HAP-1 (cell line): ENCODE measurements around the gene APOF.
"Not testable (repeated sequence)": the region's sequence is repeated elsewhere in the genome, so short reads cannot be mapped to it uniquely, and the experiment has no call there.

Experiments
- DNase-seq, 2 experiments: peaks; one replicate each; pipeline ENCODE4 v3.0.0-alpha.2; 2016 to 2020; ENCODE audit warnings: low spot score in 2 of 2
- H3K27me3 ChIP-seq: fragments of 250-450 bp; sonication (Bioruptor Pico); 2 replicates; pipeline ENCODE4 v1.5.1; 2020; ENCODE audit warnings: low read depth, mild to moderate bottlenecking, moderate library complexity
- H3K36me3 ChIP-seq: fragments of 250-450 bp; sonication (Bioruptor Pico); replicated peaks from 2 replicates; pipeline ENCODE4 v1.5.1; 2020; ENCODE audit warnings: mild to moderate bottlenecking
- H3K4me1 ChIP-seq: fragments of 250-450 bp; sonication (Bioruptor Pico); 2 replicates; pipeline ENCODE4 v1.5.1; 2020; ENCODE audit warnings: mild to moderate bottlenecking
- H3K4me3 ChIP-seq: fragments of 250-450 bp; sonication (Bioruptor Pico); 2 replicates; pipeline ENCODE4 v1.5.1; 2020; ENCODE audit warnings: mild to moderate bottlenecking, moderate library complexity
- H3K9me3 ChIP-seq: fragments of 250-450 bp; sonication (Bioruptor Pico); 2 replicates; pipeline ENCODE4 v1.5.1; 2020; ENCODE audit warnings: mild to moderate bottlenecking, moderate library complexity
- in situ Hi-C: fragments of 300-500 bp; cut with MboI; formaldehyde crosslinking; loops from 3 replicates; pipeline ENCODE4 v1.14.3; 2020; ENCODE audit warnings: low sequenced_read_pairs, inconsistent platforms, mixed read lengths

Gene APOF

DNA sequence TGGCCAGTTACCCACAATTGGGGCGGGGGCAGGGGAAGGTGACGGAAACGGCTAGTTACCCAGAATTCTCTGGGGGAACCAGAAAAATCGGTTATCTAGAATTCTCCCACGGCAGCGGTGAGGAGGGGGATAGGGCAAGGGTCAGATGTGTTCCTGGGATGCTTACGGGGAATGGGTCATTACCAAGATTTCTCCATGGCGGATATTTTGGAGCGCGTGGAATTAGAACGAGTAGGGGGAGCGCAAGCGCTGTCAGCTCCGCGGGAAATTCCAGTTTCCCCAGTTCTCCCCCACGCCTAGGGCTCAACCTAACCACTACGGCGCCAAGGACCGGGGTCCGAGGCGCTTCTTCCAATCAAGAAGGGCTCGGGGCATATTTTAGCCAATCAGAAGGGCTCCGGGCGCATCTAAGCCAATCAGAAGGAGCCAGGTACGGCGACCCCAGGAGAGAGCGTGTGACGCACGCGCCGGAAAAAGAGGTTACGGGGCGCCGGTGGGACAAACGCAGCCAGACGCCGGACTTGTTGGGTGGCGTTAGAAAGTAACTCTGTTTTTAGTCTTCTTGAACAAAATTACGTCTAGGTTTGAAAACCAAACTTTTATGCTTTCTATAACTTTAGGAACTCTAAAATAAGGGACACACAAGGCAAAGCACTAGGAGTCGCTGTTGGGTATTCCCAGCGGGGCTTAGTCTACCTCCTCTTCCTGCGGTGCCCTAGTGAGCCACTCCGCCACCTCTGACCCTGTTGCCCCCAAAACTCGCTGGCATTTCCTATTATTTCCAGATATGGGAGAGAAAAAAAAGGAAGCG, 28.8 kb downstream of the APOF start, which contains the start of gene PAN2:
TSS of gene PAN2 (minus strand) at position 322 of the 811 bp plus-strand sequence. CDS start 906 bp downstream, outside the sequence.
- Histone ChIP-seq H3K9me3 (no peaks in the 10 kb centered on the region), H3K4me3 (peak within 1 kb of the TSS; percentile 44), H3K36me3 (no peaks in the 10 kb centered on the region), H3K4me1 (peaks cover 10% of the 10 kb centered on the region), H3K27me3 (no peaks in the 10 kb centered on the region)
- in situ Hi-C loops: no loop called here
- peak; percentile 96 for DNase-seq

DNA sequence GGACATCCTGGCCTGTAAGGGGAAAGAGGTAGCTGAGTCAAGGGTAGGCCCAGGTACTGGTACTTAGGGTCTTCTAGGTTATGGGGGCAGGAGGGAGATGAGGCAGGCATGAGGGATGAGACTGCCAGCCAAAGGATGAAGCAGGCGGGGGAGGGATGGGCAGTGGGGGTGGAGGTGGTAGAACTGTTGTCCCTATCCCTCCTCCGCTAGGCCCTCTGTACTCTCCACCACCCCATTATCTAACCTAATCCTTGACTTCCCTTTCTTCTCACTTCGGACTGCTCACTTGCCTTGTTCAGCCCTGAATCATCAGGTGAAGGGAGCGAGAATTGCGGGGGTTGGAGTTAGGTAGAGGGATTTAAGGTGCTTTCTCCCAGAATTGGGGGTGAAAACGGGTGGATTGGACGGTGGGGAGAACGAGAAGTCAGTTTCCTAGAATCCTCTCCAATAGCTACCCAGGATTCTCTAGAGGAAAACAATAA, 29.4 kb downstream of the APOF start:
- H3K4me3 ChIP-seq: peak overlapping the region; percentile 44
- no peaks in the 10 kb centered on the region for H3K36me3 ChIP-seq
- no peaks in the 10 kb centered on the region for H3K27me3 ChIP-seq
- in situ Hi-C loops: no loop called here
- peaks cover 10% of the 10 kb centered on the region for H3K4me1 ChIP-seq
- H3K9me3 ChIP-seq: no peaks in the 10 kb centered on the region
- peak; percentile 17 for DNase-seq

DNA sequence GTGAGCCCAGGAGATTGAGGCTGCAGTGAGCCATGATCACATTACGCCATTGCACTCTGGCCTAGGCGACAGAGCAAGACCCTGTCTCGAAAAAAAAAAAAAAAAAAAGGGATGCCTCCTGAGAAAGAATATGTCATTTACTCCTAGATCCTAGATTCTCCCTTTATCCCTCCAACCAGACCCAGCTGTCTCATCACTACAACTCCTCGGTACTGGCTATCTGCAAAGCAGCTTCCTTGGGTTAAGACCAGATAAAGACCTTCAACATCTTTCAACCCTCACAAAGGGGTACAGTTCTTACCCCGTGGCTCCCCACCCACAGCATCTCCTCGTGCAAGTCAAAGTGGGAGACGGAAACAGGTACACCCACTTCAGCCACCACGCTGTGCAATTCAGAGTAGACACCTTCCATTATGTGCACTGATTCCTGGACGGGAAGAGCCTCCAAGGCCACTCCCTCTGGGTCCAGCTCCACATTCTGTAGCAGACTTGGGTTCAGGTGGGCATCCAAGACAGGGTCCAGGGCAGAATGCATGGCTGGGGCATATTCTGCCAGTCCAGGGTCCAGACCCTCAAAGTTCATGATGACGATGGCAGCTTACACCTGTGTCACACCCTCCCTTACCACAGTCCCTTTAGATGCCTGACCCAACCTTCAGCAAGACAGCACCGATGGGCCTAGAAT, 30.0 kb downstream of the APOF start:
- DNase-seq: no peak
- in situ Hi-C loops: no loop called here
- H3K36me3 ChIP-seq: 0 out of 2 replicates have a peak, but pooled peaks cover 2% of the 10 kb centered on the region
- H3K4me3 ChIP-seq: peak overlapping the region; percentile 44
- peaks cover 10% of the 10 kb centered on the region for H3K4me1 ChIP-seq
- no peaks in the 10 kb centered on the region for H3K9me3 ChIP-seq
- no peaks in the 10 kb centered on the region for H3K27me3 ChIP-seq

- no peaks in the 10 kb centered on the region for H3K27me3 ChIP-seq
- no peak overlapping the region for H3K4me3 ChIP-seq
- H3K36me3 ChIP-seq: peaks cover 17% of the 10 kb centered on the region
- H3K4me1 ChIP-seq: peaks cover 10% of the 10 kb centered on the region
- no peaks in the 10 kb centered on the region for H3K9me3 ChIP-seq
- in situ Hi-C loops: no loop called here
- DNase-seq: no peak
Measured at GRCh38 chr12:56330936-56331490, 31.6 kb downstream of the APOF start.

- in situ Hi-C loops: no loop called here
- DNase-seq: no peak
- Histone ChIP-seq H3K4me3 (no peak overlapping the region), H3K27me3 (no peaks in the 10 kb centered on the region), H3K36me3 (peaks cover 56% of the 10 kb centered on the region), H3K9me3 (no peaks in the 10 kb centered on the region), H3K4me1 (no peaks in the 10 kb centered on the region)
Measured at GRCh38 chr12:56326533-56326932, 36.1 kb downstream of the APOF start.

GRCh38 chr12:56326126-56326525, 36.5 kb downstream of the APOF start:
- in situ Hi-C loops: no loop called here
- no peaks in the 10 kb centered on the region for H3K4me1 ChIP-seq
- H3K27me3 ChIP-seq: no peaks in the 10 kb centered on the region
- H3K4me3 ChIP-seq: no peak overlapping the region
- DNase-seq: no peak
- H3K36me3 ChIP-seq: peaks cover 56% of the 10 kb centered on the region
- H3K9me3 ChIP-seq: no peaks in the 10 kb centered on the region

GRCh38 chr12:56324206-56324605, 38.5 kb downstream of the APOF start:
- Histone ChIP-seq H3K9me3 (no peaks in the 10 kb centered on the region), H3K36me3 (peaks cover 70% of the 10 kb centered on the region), H3K4me3 (no peak overlapping the region), H3K4me1 (no peaks in the 10 kb centered on the region), H3K27me3 (no peaks in the 10 kb centered on the region)
- in situ Hi-C loops: no loop called here
- no peak for DNase-seq

- peaks cover 71% of the 10 kb centered on the region for H3K36me3 ChIP-seq
- in situ Hi-C loops, DNase-seq, H3K27me3 ChIP-seq, H3K4me1 ChIP-seq, H3K4me3 ChIP-seq, H3K9me3 ChIP-seq: not testable (repeated sequence)
Measured at GRCh38 chr12:56321610-56322009, 41.0 kb downstream of the APOF start.

DNA sequence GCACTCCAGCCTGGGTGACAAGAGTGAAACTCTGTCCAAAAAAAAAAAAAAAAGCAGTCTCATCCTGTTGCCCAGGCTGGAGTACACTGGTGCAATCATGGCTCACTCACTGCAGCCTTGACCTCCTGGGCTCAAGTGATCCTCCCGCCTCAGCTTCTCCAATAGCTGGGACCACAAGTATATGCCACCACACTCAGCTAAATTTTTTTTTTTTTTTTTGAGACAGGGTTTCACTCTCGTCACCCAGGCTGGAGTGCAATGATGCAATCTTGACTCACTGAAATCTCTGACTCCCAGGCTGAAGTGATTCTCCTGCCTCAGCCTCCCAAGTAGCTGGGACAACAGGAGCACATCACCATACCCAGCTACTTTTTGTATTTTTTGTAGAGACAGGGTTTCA, 41.6 kb downstream of the APOF start:
- peaks cover 65% of the 10 kb centered on the region for H3K36me3 ChIP-seq
- in situ Hi-C loops: no loop called here
- H3K4me1 ChIP-seq: peaks cover 6% of the 10 kb centered on the region
- H3K27me3 ChIP-seq: no peaks in the 10 kb centered on the region
- no peaks in the 10 kb centered on the region for H3K9me3 ChIP-seq
- H3K4me3 ChIP-seq: no peak overlapping the region
- DNase-seq: no peak

GRCh38 chr12:56317675-56318074, 45.0 kb downstream of the APOF start:
- Histone ChIP-seq H3K27me3 (no peaks in the 10 kb centered on the region), H3K4me1 (peaks cover 13% of the 10 kb centered on the region), H3K36me3 (peaks cover 53% of the 10 kb centered on the region), H3K9me3 (no peaks in the 10 kb centered on the region), H3K4me3 (no peak overlapping the region)
- in situ Hi-C loops: no loop called here
- DNase-seq: peak in 1 of 2 experiments; percentile 14

DNA sequence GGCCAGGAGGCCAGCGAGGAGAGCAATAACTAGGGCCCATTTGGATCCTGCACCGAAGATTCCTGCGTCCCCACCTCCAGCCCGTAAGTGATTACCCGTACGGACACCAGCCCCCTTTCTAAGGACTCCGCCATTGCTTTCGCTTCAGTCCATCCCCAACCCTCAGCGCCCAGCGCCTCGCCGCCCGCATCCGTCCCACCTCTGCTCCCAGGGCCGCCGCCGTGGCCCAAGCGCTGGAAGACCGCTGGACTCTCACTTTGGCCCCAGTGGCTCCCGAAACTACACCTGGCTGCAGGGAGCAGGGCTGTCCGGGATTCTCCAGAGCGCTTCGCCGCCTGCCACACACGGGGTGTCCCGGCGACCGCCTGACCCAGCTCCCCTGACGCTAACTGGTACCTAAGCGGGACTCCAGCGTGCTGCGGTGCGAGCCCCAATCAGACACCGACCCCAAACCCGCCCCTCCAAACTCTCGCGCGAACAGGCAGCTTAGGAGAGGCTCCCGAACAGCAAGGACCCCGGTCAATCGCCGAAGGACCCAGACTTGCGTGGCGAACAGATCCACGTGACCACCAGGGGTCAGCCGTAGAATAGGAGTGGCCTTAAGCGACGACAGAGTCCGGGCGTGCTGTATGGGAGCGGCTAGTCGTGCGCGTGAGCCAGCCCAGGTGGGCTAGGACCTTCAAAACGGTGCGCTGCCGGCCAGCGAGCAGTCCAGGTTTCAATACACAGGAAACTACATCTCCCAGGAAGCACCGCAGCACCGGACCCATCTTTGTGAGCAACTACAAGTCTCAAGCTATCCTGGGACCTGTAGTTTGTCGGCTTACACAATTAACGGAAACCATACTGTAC, 46.8 kb downstream of the APOF start, which contains the start of gene CNPY2:
TSS of gene CNPY2 (minus strand) at position 367 of the 852 bp plus-strand sequence. CDS start 771 bp downstream, outside the sequence.
- Histone ChIP-seq H3K4me1 (peaks cover 13% of the 10 kb centered on the region), H3K9me3 (no peaks in the 10 kb centered on the region), H3K27me3 (no peaks in the 10 kb centered on the region), H3K4me3 (peak within 1 kb of the TSS; percentile 97), H3K36me3 (peaks cover 60% of the 10 kb centered on the region)
- in situ Hi-C loops: no loop called here
- peak; percentile 95 to 99 for DNase-seq

DNA sequence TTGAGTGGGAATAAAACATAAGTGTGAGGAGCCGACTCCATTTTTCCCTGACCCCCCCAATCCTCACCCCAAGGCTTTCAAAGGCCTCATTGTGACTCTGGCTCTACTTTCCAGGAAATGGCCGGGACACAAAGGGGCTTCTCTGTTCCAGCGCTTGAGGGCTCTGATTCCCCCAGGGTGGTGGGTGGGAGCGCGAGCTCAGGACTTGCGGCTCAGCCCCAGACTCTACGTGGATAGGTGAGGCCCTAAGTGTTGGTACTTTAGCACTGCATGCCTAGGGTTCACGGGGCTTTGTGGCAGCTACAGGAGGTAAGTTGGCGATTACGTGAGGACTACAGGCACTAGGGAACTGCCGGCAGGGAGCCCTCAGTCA, 47.4 kb downstream of the APOF start:
- peaks cover 61% of the 10 kb centered on the region for H3K36me3 ChIP-seq
- peak overlapping the region; percentile 97 for H3K4me3 ChIP-seq
- H3K27me3 ChIP-seq: no peaks in the 10 kb centered on the region
- H3K9me3 ChIP-seq: no peaks in the 10 kb centered on the region
- in situ Hi-C loops: no loop called here
- peaks cover 13% of the 10 kb centered on the region for H3K4me1 ChIP-seq
- peak in 1 of 2 experiments; percentile 25 for DNase-seq

GRCh38 chr12:56311003-56311402, 51.7 kb downstream of the APOF start:
- in situ Hi-C loops: no loop called here
- Histone ChIP-seq H3K9me3 (no peaks in the 10 kb centered on the region), H3K4me1 (peaks cover 7% of the 10 kb centered on the region), H3K36me3 (peaks cover 73% of the 10 kb centered on the region), H3K27me3 (no peaks in the 10 kb centered on the region), H3K4me3 (no peak overlapping the region)
- DNase-seq: no peak
